A673 (cell line): ENCODE results near the gene ME3. TPM values are rescaled to one million over a fixed set of nuclear protein-coding genes. Genes with fewer than 3 reads are reported as not detected.

Source experiments
- BruUV-seq: library from RNA; stranded (reverse); fragments of 400-500 nt; replicated peaks from 2 replicates; lab custom pipeline; 2021; lab: Mats Ljungman, UMichigan
- CTCF ChIA-PET: fragments of 300-600 bp; sonication (Branson Sonifier 250); formaldehyde crosslinking; loops from one replicate; lab custom pipeline; 2022; ENCODE audit warnings: antibody characterized with exemption; lab: Charles Lee
- POLR2A ChIA-PET: fragments of 300-600 bp; sonication (Branson Sonifier 250); formaldehyde crosslinking; loops from one replicate; lab custom pipeline; 2022; ENCODE audit warnings: antibody characterized with exemption; ENCODE audit not compliant: low non-redundant PET; lab: Charles Lee
- DNase-seq: peaks from one replicate; pipeline ENCODE4 v3.0.0-alpha.2; 2015; ENCODE audit warnings: low spot score
- H3K27ac ChIP-seq: fragments of 200-600 bp; sonication (generic); 2 replicates; pipeline ENCODE4 v1.5.1; 2016; ENCODE audit warnings: mixed run types, low read depth, mild to moderate bottlenecking, mixed read lengths, antibody characterized with exemption, low read length; ENCODE audit not compliant: poor library complexity, severe bottlenecking
- H3K27me3 ChIP-seq: fragments of 200-600 bp; sonication (generic); replicated peaks from 2 replicates; pipeline ENCODE4 v1.6.1; 2017; ENCODE audit warnings: mixed run types, low read depth, mild to moderate bottlenecking, mixed read lengths, antibody characterized with exemption, low read length; ENCODE audit not compliant: insufficient read depth, poor library complexity
- H3K36me3 ChIP-seq: fragments of 200-600 bp; sonication (generic); 2 replicates; pipeline ENCODE4 v1.6.1; 2016; ENCODE audit warnings: mixed run types, mild to moderate bottlenecking, mixed read lengths, antibody characterized with exemption, low read length; ENCODE audit not compliant: insufficient read depth, poor library complexity, severe bottlenecking
- H3K4me1 ChIP-seq: fragments of 200-600 bp; sonication (generic); 2 replicates; pipeline ENCODE4 v1.6.1; 2017; ENCODE audit warnings: mixed run types, mild to moderate bottlenecking, mixed read lengths, antibody characterized with exemption, low read length; ENCODE audit not compliant: insufficient read depth, poor library complexity, severe bottlenecking
- H3K4me3 ChIP-seq: fragments of 200-600 bp; sonication (generic); 2 replicates; pipeline ENCODE4 v1.5.1; 2016; ENCODE audit warnings: low read depth, mixed run types, mild to moderate bottlenecking, mixed read lengths, low read length; ENCODE audit not compliant: poor library complexity, severe bottlenecking
- H3K9me3 ChIP-seq: fragments of 200-600 bp; sonication (generic); 2 replicates; pipeline ENCODE4 v1.6.1; 2016; ENCODE audit warnings: mixed run types, low read depth, mild to moderate bottlenecking, mixed read lengths, antibody characterized with exemption, low read length; ENCODE audit not compliant: poor library complexity, severe bottlenecking
- CTCF ChIP-seq: fragments of 300-800, 200-600 bp; sonication (generic); conservative IDR thresholded peaks from 2 replicates; pipeline ENCODE4 v1.5.1; 2017; ENCODE audit warnings: low read depth, mild to moderate bottlenecking, antibody characterized with exemption, low read length, moderate library complexity, mixed read lengths
- EZH2 ChIP-seq: fragments of 200-600 bp; sonication (generic); IDR thresholded peaks from 2 replicates; pipeline ENCODE4 v1.6.1; 2017; ENCODE audit warnings: borderline replicate concordance, low read depth, mild to moderate bottlenecking, mixed read lengths, antibody characterized with exemption, low read length; ENCODE audit not compliant: poor library complexity, severe bottlenecking
- intact Hi-C: fragments of 100-400 bp; cut with micrococcal nuclease; formaldehyde crosslinking; loops from one replicate; pipeline ENCODE4 v1.10.0; 2022; ENCODE audit not compliant: unreplicated experiment
- total RNA-seq: library from RNA; stranded (reverse); gene quantifications from 2 replicates; pipeline ENCODE4 v1.2.3, GENCODE V29; 2021

ME3 gene
- total RNA-seq, 1 experiment from 2014 or later, result 7.6 TPM

GRCh38 chr11:86575208-86575855 is 97.1 kb downstream of the ME3 start:
- Histone ChIP-seq H3K27ac (no peak overlapping the region), H3K36me3 (no peaks in the 10 kb centered on the region), H3K4me3 (no peak overlapping the region), H3K27me3 (no peaks in the 10 kb centered on the region), H3K9me3 (no peaks in the 10 kb centered on the region), H3K4me1 (peaks cover 24% of the 10 kb centered on the region)
- ChIA-PET POLR2A (no interaction called here), CTCF (no interaction called here)
- no peak for TF ChIP-seq CTCF
- no peak for TF ChIP-seq EZH2
- intact Hi-C loops, result no loop called here
- no peak for DNase-seq
- no TSS peak for BruUV-seq

GRCh38 chr11:86574493-86575207 is 97.8 kb downstream of the ME3 start:
- intact Hi-C loops, result no loop called here
- DNase-seq, result peak; percentile 62
- no TSS peak for BruUV-seq
- H3K27ac ChIP-seq, result no peak overlapping the region
- TF ChIP-seq EZH2, result no peak
- TF ChIP-seq CTCF, result no peak
- ChIA-PET POLR2A (no interaction called here), CTCF (no interaction called here)
- no peaks in the 10 kb centered on the region for H3K36me3 ChIP-seq
- H3K4me3 ChIP-seq, result no peak overlapping the region
- peaks cover 30% of the 10 kb centered on the region for H3K4me1 ChIP-seq
- H3K27me3 ChIP-seq, result no peaks in the 10 kb centered on the region
- H3K9me3 ChIP-seq, result no peaks in the 10 kb centered on the region

- TF ChIP-seq EZH2, result no peak
- peak; percentile 63 for TF ChIP-seq CTCF
- CTCF ChIA-PET, result interaction anchor here (0.6 kb wide), 1 partner anchor 114 kb away, joined by 3 read pairs; no protein-coding TSS in a partner anchor
- no TSS peak for BruUV-seq
- H3K36me3 ChIP-seq, result no peaks in the 10 kb centered on the region
- POLR2A ChIA-PET, result no interaction called here
- peak; percentile 58 for DNase-seq
- no peak overlapping the region for H3K4me3 ChIP-seq
- H3K27me3 ChIP-seq, result no peaks in the 10 kb centered on the region
- peaks cover 19% of the 10 kb centered on the region for H3K4me1 ChIP-seq
- no peak overlapping the region for H3K27ac ChIP-seq
- H3K9me3 ChIP-seq, result no peaks in the 10 kb centered on the region
- intact Hi-C loops, result loop anchor here (2.0 kb wide), 1 partner anchor 115 kb away; no protein-coding TSS in a partner anchor
Measured at GRCh38 chr11:86571273-86571948, 101.0 kb downstream of the ME3 start.
